Measurements from ENCODE around the gene MGAT1.
"Not testable (repeated sequence)": the region's sequence is repeated elsewhere in the genome, so short reads cannot be mapped to it uniquely, and the experiment has no call there.

Gene MGAT1

GRCh38 chr5:180791611-180792213, 10.9 kb downstream of the MGAT1 start:
- FAIRE-seq (no peak), DNase-seq (ENCODE audit: insufficient read length, low spot score) (no peak)
- no peak for TF ChIP-seq POLR2A (IDR thresholded peaks at IDR 0.05; ENCODE audit: low read depth, low read length)

GRCh38 chr5:180790524-180790923, 12.1 kb downstream of the MGAT1 start:
- no peak for TF ChIP-seq POLR2A (IDR thresholded peaks at IDR 0.05; ENCODE audit: low read depth, low read length)
- FAIRE-seq (no peak), DNase-seq (ENCODE audit: insufficient read length, low spot score) (no peak)

GRCh38 chr5:180790020-180790419, 12.6 kb downstream of the MGAT1 start:
- DNase-seq (ENCODE audit: insufficient read length, low spot score), result no peak
- no peak for FAIRE-seq
- TF ChIP-seq POLR2A (IDR thresholded peaks at IDR 0.05; ENCODE audit: low read depth, low read length), result no peak

- not testable (repeated sequence) for FAIRE-seq; DNase-seq (ENCODE audit: insufficient read length, low spot score)
Measured at GRCh38 chr5:180788651-180789410, 13.8 kb downstream of the MGAT1 start.

- FAIRE-seq, result no peak
- no peak for DNase-seq (ENCODE audit: insufficient read length, low spot score)
Measured at GRCh38 chr5:180787711-180788431, 14.7 kb downstream of the MGAT1 start.

GRCh38 chr5:180786531-180787398, 15.8 kb downstream of the MGAT1 start:
- no peak for FAIRE-seq
- no peak for TF ChIP-seq POLR2A (IDR thresholded peaks at IDR 0.05; ENCODE audit: low read depth, low read length)
- DNase-seq (ENCODE audit: insufficient read length, low spot score), result no peak

More at GRCh38 chr5:180787711-180788431, 14.7 kb downstream of the MGAT1 start:
- no peak for TF ChIP-seq POLR2A (IDR thresholded peaks at IDR 0.05; ENCODE audit: low read depth, low read length)

- FAIRE-seq (no peak), DNase-seq (ENCODE audit: insufficient read length, low spot score) (no peak)
- TF ChIP-seq POLR2A (IDR thresholded peaks at IDR 0.05; ENCODE audit: low read depth, low read length), result no peak
Measured at GRCh38 chr5:180785794-180786221, 16.8 kb downstream of the MGAT1 start.

- DNase-seq (ENCODE audit: insufficient read length, low spot score) (no peak), FAIRE-seq (no peak)
- 0 out of 2 replicates have a peak, but pooled peaks have one; percentile 11 for TF ChIP-seq POLR2A (IDR thresholded peaks at IDR 0.05; ENCODE audit: low read depth, low read length)
Measured at GRCh38 chr5:180785121-180785781, 17.4 kb downstream of the MGAT1 start.

- TF ChIP-seq POLR2A (IDR thresholded peaks at IDR 0.05; ENCODE audit: low read depth, low read length), result no peak
- FAIRE-seq, result no peak
Measured at GRCh38 chr5:180784497-180785097, 18.0 kb downstream of the MGAT1 start.

GRCh38 chr5:180783340-180784052, 19.1 kb downstream of the MGAT1 start:
- DNase-seq (ENCODE audit: insufficient read length, low spot score) (no peak), FAIRE-seq (no peak)
- no peak for TF ChIP-seq POLR2A (IDR thresholded peaks at IDR 0.05; ENCODE audit: low read depth, low read length)

More at GRCh38 chr5:180784497-180785097, 18.0 kb downstream of the MGAT1 start:
- no peak for DNase-seq (ENCODE audit: insufficient read length, low spot score)

GRCh38 chr5:180782748-180783147, 19.9 kb downstream of the MGAT1 start:
- no peak for DNase-seq (ENCODE audit: insufficient read length, low spot score)
- no peak for FAIRE-seq
- no peak for TF ChIP-seq POLR2A (IDR thresholded peaks at IDR 0.05; ENCODE audit: low read depth, low read length)

GRCh38 chr5:180781900-180782326, 20.7 kb downstream of the MGAT1 start:
- not testable (repeated sequence) for FAIRE-seq; DNase-seq (ENCODE audit: insufficient read length, low spot score)

Measured in H54 (cell line).